SK-N-SH treated with all-trans-retinoic acid at 6 μM for 48 hours (cell line): Measurements from ENCODE around the gene CRY1.

Source experiments
- ATAC-seq: fragments of 200-7000 bp; cut with Tn5 transposase; 3 replicates; pipeline ENCODE4 v1.9.1; 2020; ENCODE audit warnings: mild to moderate bottlenecking, moderate library complexity
- ARNTL ChIP-seq: fragments of 450-650 bp; formaldehyde crosslinking; IDR thresholded peaks from 2 replicates; pipeline ENCODE4 v1.5.0; 2020; ENCODE audit warnings: low read depth, mild to moderate bottlenecking, moderate library complexity, borderline replicate concordance
- BACH2 ChIP-seq: fragments of 250-450 bp; sonication (Bioruptor Pico); IDR thresholded peaks from 2 replicates; pipeline ENCODE4 v1.9.0; 2021; ENCODE audit warnings: mild to moderate bottlenecking, borderline replicate concordance
- CREB5 ChIP-seq: fragments of 250-450 bp; sonication (Bioruptor Pico); IDR thresholded peaks from 2 replicates; pipeline ENCODE4 v1.5.1; 2020; ENCODE audit warnings: low read depth, mild to moderate bottlenecking, moderate library complexity
- ESRRG ChIP-seq: fragments of 250-450 bp; sonication (Bioruptor Pico); IDR thresholded peaks from 2 replicates; pipeline ENCODE4 v1.6.1; 2021; ENCODE audit warnings: mild to moderate bottlenecking
- GLIS3 ChIP-seq: fragments of 250-450 bp; sonication (Bioruptor Pico); IDR thresholded peaks from 2 replicates; pipeline ENCODE4 v1.5.0; 2020; ENCODE audit warnings: mild to moderate bottlenecking, moderate library complexity
- ISL1 ChIP-seq: fragments of 250-450 bp; sonication (Bioruptor Pico); IDR thresholded peaks from 2 replicates; pipeline ENCODE4 v2.1.2; 2022; ENCODE audit warnings: mild to moderate bottlenecking, moderate library complexity
- POU6F1 ChIP-seq: fragments of 250-450 bp; sonication (Bioruptor Pico); IDR thresholded peaks from 2 replicates; pipeline ENCODE4 v1.8.0; 2021; ENCODE audit warnings: low read depth, mild to moderate bottlenecking, moderate library complexity, borderline replicate concordance
- SNAI2 ChIP-seq: fragments of 250-450 bp; sonication (Bioruptor Pico); IDR thresholded peaks from 2 replicates; pipeline ENCODE4 v1.5.0; 2020; ENCODE audit warnings: mild to moderate bottlenecking, moderate library complexity
- TCF4 ChIP-seq: fragments of 250-450 bp; sonication (Bioruptor Pico); IDR thresholded peaks from 2 replicates; pipeline ENCODE4 v1.8.0; 2021; ENCODE audit warnings: mild to moderate bottlenecking, moderate library complexity, borderline replicate concordance
- TSHZ2 ChIP-seq: fragments of 250-450 bp; sonication (Bioruptor Pico); IDR thresholded peaks from 2 replicates; pipeline ENCODE4 v1.5.0; 2020; ENCODE audit warnings: mild to moderate bottlenecking, moderate library complexity
- ZC3H10 ChIP-seq: fragments of 250-450 bp; sonication (Bioruptor Pico); IDR thresholded peaks from 2 replicates; pipeline ENCODE4 v1.5.1; 2021; ENCODE audit warnings: mild to moderate bottlenecking, moderate library complexity
- ZFP3 ChIP-seq: fragments of 250-450 bp; sonication (Bioruptor Pico); IDR thresholded peaks from 2 replicates; pipeline ENCODE4 v1.5.0; 2020; ENCODE audit warnings: mild to moderate bottlenecking, moderate library complexity
- ZFP30 ChIP-seq: fragments of 450-650 bp; formaldehyde crosslinking; IDR thresholded peaks from 2 replicates; pipeline ENCODE4 v1.5.0; 2022; ENCODE audit warnings: mild to moderate bottlenecking, moderate library complexity
- ZNF565 ChIP-seq: fragments of 450-650 bp; formaldehyde crosslinking; conservative IDR thresholded peaks from 2 replicates; pipeline ENCODE4 v1.5.0; 2020; ENCODE audit warnings: low read depth, mild to moderate bottlenecking, moderate library complexity
- ZNF70 ChIP-seq: fragments of 450-650 bp; formaldehyde crosslinking; IDR thresholded peaks from 2 replicates; pipeline ENCODE4 v1.5.0; 2020; ENCODE audit warnings: mild to moderate bottlenecking, moderate library complexity

The CRY1 gene

GRCh38 chr12:107130830-107131611 lies 37.7 kb upstream of the CRY1 start:
- no peak; the same call in 2 of the 3 replicates for ATAC-seq

GRCh38 chr12:107129315-107129930 lies 36.1 kb upstream of the CRY1 start:
- no peak for ATAC-seq
- no peak for TF ChIP-seq ZFP30 (CRISPR knock-in tag)
- TF ChIP-seq ZNF70 (CRISPR knock-in tag) = no peak
- no peak for TF ChIP-seq ZNF565 (CRISPR knock-in tag)
- no peak for TF ChIP-seq BACH2 (CRISPR knock-in tag)
- TF ChIP-seq POU6F1 (CRISPR knock-in tag) = no peak
- no peak for TF ChIP-seq ISL1 (CRISPR knock-in tag)
- no peak for TF ChIP-seq TSHZ2
- no peak for TF ChIP-seq ZC3H10 (CRISPR knock-in tag)

More at GRCh38 chr12:107130830-107131611, 37.7 kb upstream of the CRY1 start:
- peak; percentile 54; the same call in 1 of the 2 replicates for TF ChIP-seq TCF4 (CRISPR knock-in tag)
- peak; percentile 16; the same call in 1 of the 2 replicates for TF ChIP-seq TSHZ2
- TF ChIP-seq ARNTL (CRISPR knock-in tag) = no peak

GRCh38 chr12:107127482-107128430 lies 34.4 kb upstream of the CRY1 start:
- ATAC-seq = no peak
- TF ChIP-seq ARNTL (CRISPR knock-in tag) (no peak), GLIS3 (CRISPR knock-in tag) (no peak)

GRCh38 chr12:107126796-107127481 lies 33.6 kb upstream of the CRY1 start:
- peak; percentile 71; the same call in 2 of the 3 replicates for ATAC-seq
- TF ChIP-seq ESRRG (CRISPR knock-in tag) = no peak
- TF ChIP-seq TSHZ2 = peak; percentile 76; the same call in 1 of the 2 replicates
- TF ChIP-seq ZNF70 (CRISPR knock-in tag) = peak; percentile 100
- TF ChIP-seq CREB5 (CRISPR knock-in tag) = no peak
- TF ChIP-seq SNAI2 = no peak
- TF ChIP-seq ZFP3 = no peak
- no peak for TF ChIP-seq ARNTL (CRISPR knock-in tag)
- peak; percentile 91 for TF ChIP-seq TCF4 (CRISPR knock-in tag)
- TF ChIP-seq, all 23 proteins: peak for 3
